IMR-90 (cell line): ENCODE measurements around the gene ULK2.

ENCODE experiments used
- BHLHE40 ChIP-seq: fragments of 150-350 bp; IDR thresholded peaks from 2 replicates; pipeline ENCODE4 v1.6.1; 2016; ENCODE audit warnings: mild to moderate bottlenecking, low read depth, low read length
- CEBPB ChIP-seq: IDR thresholded peaks from 2 replicates; pipeline ENCODE4 v1.6.1; 2012; ENCODE audit warnings: low read depth, low read length, improper control_type of control experiment
- CHD1 ChIP-seq: IDR thresholded peaks from 2 replicates; pipeline ENCODE4 v1.6.1; 2012; ENCODE audit warnings: low read depth, low read length, improper control_type of control experiment
- CTCF ChIP-seq: conservative IDR thresholded peaks from 2 replicates; pipeline ENCODE4 v1.5.1; 2012; ENCODE audit warnings: mild to moderate bottlenecking, low read depth, low read length, improper control_type of control experiment
- ELK1 ChIP-seq: fragments of 150-350 bp; IDR thresholded peaks from 2 replicates; pipeline ENCODE4 v1.6.1; 2016; ENCODE audit warnings: low read depth, mild to moderate bottlenecking, low read length, moderate library complexity, borderline replicate concordance
- FOS ChIP-seq: fragments of 150-350 bp; IDR thresholded peaks from 2 replicates; pipeline ENCODE4 v1.6.1; 2016; ENCODE audit warnings: low read depth, low read length
- MAFK ChIP-seq: IDR thresholded peaks from 2 replicates; pipeline ENCODE4 v1.6.1; 2012; ENCODE audit warnings: low read depth, low read length, improper control_type of control experiment
- MAZ ChIP-seq: IDR thresholded peaks from 2 replicates; pipeline ENCODE4 v1.6.1; 2012; ENCODE audit warnings: low read depth, mild to moderate bottlenecking, low read length, improper control_type of control experiment, moderate library complexity, borderline replicate concordance
- POLR2A ChIP-seq: IDR thresholded peaks from 2 replicates; pipeline ENCODE4 v1.6.1; 2012; ENCODE audit warnings: mild to moderate bottlenecking, low read depth, low read length
- RAD21 ChIP-seq: IDR thresholded peaks from 2 replicates; pipeline ENCODE4 v1.6.1; 2012; ENCODE audit warnings: low read length, improper control_type of control experiment
- RCOR1 ChIP-seq: IDR thresholded peaks from 2 replicates; pipeline ENCODE4 v1.6.1; 2012; ENCODE audit warnings: mild to moderate bottlenecking, low read length, improper control_type of control experiment; ENCODE audit not compliant: insufficient replicate concordance
- RFX5 ChIP-seq: IDR thresholded peaks from 2 replicates; pipeline ENCODE4 v1.8.0; 2012; ENCODE audit warnings: low read depth, mild to moderate bottlenecking, low read length, moderate library complexity
- USF2 ChIP-seq: fragments of 150-350 bp; IDR thresholded peaks from 2 replicates; pipeline ENCODE4 v1.6.1; 2017; ENCODE audit warnings: mild to moderate bottlenecking, antibody characterized with exemption, low read length, low read depth

- TF ChIP-seq CTCF = no peak
- no peak for TF ChIP-seq MAFK
- no peak for TF ChIP-seq RFX5
- no peak for TF ChIP-seq FOS
- no peak for TF ChIP-seq USF2
- no peak for TF ChIP-seq POLR2A
- TF ChIP-seq RCOR1 = no peak
- no peak for TF ChIP-seq ELK1
- TF ChIP-seq CEBPB = no peak
- no peak for TF ChIP-seq RAD21
- no peak for TF ChIP-seq BHLHE40
- TF ChIP-seq MAZ = no peak
- no peak for TF ChIP-seq CHD1
Measured at GRCh38 chr17:19787733-19788357, 79.9 kb downstream of the ULK2 start.
